Fibroblast of skin of left biceps (primary cell): Measurements from ENCODE around the gene CDC37.
"Not testable (repeated sequence)": the region's sequence is repeated elsewhere in the genome, so short reads cannot be mapped to it uniquely, and the experiment has no call there.

Experiments used
- DNase-seq, 2 experiments: peaks; one replicate each; pipeline ENCODE4 v3.0.0-alpha.2; 2013; ENCODE audit warnings: low read depth in 2 of 2

CDC37 gene

GRCh38 chr19:10395003-10395402 is 8.3 kb downstream of the CDC37 start:
- no peak for DNase-seq

- DNase-seq = no peak
These were observed 10.2 kb downstream of the CDC37 start for GRCh38 chr19:10393137-10393536.

- no peak for DNase-seq
These were observed 11.2 kb downstream of the CDC37 start for GRCh38 chr19:10392120-10392519.

DNA sequence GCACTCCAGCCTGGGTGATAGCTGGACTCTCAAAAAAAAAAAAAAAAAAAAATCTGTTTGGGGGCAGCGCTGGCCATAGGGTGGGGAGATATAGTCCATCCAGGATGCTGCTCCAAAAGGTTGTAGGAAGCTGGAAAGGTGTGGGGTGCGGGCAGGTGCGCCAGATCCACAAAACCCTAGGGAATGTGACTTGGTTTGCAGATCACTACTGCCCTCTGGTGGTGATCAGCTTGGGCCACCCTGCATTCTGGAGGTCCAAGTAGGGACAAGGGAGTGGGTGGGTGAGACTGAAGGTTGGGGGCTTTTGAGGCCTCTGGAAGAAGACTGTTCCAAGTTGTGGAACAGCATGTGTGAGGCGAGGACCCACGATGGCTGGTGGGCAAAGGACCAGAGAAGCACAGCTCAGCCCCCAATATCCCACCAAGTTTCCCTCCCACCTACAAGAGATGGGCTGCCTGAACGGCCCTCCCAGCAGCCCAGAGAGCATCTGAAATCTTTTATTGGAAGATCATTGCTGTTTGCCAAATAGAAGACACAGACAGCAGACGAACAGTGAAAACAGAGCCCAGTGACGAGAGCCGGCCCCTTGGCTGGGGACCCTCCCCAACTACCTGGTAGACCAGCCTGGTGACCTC is 12.6 kb downstream of the CDC37 start:
- DNase-seq = no peak

GRCh38 chr19:10389863-10390262 is 13.5 kb downstream of the CDC37 start:
- no peak for DNase-seq

DNA sequence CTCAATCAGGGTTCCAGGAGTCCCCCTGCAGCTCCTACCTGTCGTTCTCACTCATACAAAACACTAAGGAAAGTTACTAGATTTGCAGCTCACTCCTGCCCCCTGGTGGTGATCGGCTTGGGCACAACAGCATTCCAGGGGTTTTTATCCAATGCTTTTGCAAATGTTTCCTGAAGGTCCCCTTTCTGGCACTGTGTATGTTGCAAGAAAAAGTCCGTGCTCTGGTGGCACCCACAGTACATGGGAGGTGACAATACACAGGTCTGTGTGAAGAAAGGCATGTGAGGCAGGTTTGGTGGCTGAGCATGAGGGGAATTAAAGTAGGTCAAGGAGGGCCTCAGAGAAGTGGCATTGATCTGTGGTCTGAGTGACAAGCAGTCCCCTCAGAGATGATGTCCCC is 14.4 kb downstream of the CDC37 start:
- DNase-seq = peak in 1 of 2 experiments; percentile 36

GRCh38 chr19:10384580-10384979 is 18.8 kb downstream of the CDC37 start:
- DNase-seq = no peak

DNA sequence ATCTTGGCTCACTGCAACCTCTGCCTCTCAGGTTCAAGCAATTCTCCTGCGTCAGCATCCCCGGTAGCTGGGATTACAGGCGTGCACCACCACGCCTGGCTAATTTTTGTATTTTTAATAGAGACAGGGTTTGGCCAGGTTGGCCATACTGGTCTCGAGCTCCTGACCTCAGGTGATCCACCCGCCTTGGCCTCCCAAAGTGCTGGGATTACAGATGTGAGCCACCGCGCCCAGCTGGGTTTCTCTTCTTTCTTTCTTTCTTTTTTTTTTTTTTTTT is 20.2 kb downstream of the CDC37 start:
- DNase-seq = not testable (repeated sequence)

DNA sequence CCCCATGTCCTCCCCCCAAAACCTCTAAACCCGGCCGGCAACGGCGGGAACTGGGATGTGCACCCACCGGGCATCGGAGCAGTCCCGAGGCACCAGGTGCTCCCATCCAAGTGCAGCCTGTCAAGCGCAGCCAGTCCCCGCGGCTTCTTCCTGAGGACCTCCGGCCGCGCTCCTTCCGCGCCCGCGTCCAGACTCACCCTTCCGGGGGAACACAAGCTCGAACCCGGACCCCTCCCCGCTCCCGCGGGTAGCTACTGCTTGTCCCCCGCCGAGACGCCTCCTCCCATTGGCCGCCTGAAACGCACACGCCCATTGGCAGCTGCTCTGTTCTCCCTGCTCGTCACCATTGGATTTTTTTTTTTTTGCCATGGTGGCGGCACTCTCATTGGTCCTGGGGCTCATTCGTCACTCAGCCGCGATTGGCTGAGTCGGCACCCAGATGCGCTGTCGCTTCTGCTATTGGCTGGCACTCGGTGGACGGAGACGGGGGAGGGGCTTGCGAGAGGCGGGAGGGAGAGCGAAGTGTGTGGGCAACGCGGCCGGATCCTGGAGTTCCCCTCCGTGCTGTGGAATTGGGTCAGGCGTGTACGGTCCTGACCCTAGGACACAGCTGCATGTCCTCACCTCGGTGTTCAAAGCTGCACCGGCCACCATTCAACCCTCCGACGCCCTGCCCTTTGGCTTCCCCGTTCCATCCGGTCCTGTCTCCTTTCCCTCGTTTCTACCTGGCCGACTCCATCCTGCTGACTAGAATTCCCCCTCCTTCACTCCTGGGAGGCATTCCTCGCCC is 22.8 kb downstream of the CDC37 start, which contains the start of gene TYK2:
Gene TYK2, minus strand, starts transcription at position 260 of the 790 bp plus-strand sequence. CDS start 2,166 bp downstream, outside the sequence.
- peak; percentile 97 for DNase-seq

GRCh38 chr19:10379880-10380312 is 23.4 kb downstream of the CDC37 start:
- no peak for DNase-seq

- no peak for DNase-seq
These were observed 25.2 kb downstream of the CDC37 start for GRCh38 chr19:10378124-10378523.

DNA sequence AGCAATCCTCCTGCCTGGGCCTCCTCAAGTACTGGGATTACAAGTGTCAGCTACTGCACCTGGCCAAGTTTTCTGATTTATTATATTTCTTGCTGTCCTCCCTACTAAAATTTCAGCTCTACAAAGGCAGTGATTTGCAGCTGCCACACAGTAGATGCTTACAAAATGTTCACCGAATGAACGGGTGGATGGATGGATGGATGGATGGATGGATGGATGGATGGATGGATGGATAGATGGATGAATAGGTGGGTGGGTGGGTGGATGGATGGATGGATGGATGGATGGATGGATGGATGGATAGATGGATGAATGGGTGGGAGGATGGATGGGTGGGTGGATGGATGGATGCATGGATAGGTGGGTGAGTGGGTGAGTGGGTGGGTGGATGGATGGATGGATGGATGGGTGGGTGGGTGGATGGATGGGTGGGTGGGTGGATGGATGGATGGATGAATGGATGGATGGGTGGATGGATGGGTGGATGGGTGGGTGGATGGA is 26.2 kb downstream of the CDC37 start:
- not testable (repeated sequence) for DNase-seq

DNA sequence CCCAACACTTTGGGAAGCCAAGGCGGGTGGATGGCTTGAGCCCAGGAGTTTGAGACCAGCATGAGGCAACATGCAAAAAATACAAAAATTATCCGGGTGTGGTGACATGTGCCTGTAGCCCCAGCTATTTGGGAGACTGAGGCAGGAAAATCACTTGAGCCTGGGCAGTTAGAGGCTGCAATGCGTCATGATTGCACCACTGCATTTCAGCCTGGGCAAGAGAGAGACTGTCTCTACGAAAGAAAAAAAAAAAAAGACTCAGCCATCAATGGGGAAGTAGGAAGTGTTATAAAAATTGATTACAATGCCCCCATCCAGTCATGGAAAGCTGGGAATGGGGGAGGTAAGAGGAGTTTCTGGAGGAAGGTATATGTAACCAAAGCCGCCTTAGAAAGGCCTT is 28.4 kb downstream of the CDC37 start:
- DNase-seq = no peak

GRCh38 chr19:10372690-10373089 is 30.7 kb downstream of the CDC37 start:
- DNase-seq = no peak

DNA sequence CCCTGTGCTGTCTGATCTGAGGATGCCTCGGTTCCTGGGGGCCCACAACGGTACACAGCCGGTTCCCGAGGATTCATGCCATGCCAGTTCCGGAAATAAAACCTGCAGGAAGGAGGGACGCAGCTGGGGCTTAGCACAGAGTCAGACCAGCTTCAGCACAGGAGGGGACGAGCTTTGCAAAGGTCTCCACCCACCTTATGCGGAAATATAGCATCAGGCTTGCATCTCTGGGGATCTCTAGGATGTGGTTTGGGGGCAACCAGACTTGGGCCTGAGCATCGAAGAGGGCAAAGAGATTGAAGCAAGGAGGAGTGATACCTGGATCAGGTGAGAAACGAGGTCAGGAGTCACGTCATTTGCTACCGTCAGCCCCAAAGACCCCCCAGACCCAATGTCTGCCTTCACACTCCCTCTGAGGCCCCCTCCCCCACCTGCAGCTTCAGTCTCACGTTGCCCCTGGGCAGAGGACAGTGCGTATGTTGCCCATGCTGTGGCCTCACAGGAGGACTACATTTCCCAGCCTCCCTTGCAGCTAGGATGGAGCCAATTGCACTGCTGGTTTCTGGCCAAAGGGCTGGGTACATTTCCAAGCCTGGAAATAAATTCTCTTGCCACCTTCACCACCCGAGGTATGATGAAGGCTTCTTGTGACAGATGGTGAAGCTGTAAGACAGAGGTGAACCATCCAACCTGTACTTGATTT is 35.1 kb downstream of the CDC37 start:
- DNase-seq = no peak

DNA sequence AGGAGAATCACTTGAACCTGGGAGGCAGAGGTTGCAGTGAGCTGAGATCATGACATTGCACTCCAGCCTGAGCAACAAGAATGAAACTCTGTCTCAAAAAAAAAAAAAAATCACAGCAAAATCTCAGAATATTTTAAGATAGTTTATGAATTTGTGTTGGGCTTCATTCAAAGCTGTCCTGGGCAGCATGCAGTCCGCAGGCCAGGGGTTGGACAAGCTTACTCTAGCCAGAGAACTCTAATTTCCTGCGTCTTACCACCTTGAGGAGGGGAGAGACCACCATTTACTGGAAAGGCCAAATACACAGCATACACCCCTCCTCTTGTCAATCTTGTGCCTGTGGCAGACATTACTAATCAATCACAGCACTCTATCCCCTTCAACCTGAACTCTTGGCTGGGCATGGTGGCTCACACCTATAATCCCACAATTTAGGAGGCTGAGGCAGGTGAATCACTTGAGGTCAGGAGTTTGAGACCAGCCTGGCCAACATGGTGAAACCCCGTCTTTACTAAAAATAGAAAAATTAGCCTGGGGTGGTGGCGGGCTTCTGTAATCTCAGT is 36.3 kb downstream of the CDC37 start:
- DNase-seq = not testable (repeated sequence)

DNA sequence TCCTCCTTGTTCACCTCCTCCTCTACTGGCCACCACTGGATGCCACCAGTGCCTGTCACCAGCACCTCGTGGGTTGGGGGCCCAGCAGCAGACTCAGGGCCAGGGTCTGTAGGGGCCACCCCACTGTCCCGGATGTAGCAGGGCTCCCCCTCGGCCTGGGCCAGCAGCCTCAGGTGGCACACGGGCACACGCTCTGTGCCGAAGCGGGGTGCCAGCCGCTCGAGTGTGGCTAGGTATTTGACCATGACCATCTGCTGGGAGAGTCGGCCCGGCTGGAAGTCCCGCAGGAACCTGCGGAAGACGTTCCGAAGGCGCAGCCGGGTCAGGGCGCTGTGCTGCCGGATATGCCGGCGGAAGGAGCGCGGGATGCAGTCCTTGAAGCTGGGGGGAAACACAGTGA is 37.8 kb downstream of the CDC37 start:
- no peak for DNase-seq

DNA sequence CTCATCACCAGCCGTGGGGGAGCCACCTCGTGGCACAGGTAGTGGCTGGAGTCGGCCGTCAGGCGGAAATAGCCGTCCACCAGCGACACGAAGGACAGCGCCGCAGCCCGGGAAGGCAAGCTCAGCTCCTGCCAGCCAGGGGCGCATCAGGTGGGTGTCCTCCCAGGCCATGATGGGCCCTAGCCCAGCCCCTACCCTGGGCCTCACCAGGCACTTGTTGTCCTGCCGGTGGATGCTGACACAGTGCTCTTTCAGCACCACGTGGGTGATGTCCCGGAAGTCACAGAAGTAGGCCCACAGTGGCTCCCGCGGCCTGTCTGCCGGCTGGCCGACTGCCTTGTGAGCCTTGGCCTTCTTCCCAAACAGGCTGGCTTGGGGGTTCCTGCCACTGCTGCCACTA is 38.7 kb downstream of the CDC37 start:
- DNase-seq = no peak

DNA sequence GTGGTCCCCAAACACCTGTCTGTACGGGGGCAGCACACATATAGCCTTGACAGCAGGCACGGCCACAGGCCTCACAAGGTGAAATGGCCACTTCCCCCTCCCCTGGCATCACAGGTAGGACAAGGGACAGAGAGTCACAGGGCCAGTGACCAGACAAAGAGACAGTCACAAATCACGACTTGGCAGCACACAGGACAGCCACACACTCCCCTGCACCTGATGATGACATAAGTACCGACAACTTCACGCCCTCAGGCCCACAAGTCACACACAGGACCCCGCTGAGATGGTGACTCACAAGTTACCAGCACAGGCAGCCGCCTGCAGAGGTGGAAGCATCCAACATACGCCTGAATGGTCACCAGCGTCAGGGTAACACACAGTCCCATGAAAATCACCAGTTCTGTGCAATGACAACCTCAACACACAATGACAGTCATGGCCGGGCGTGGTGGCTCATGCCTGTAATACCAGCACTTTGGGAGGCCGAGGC is 39.5 kb downstream of the CDC37 start:
- no peak for DNase-seq

DNA sequence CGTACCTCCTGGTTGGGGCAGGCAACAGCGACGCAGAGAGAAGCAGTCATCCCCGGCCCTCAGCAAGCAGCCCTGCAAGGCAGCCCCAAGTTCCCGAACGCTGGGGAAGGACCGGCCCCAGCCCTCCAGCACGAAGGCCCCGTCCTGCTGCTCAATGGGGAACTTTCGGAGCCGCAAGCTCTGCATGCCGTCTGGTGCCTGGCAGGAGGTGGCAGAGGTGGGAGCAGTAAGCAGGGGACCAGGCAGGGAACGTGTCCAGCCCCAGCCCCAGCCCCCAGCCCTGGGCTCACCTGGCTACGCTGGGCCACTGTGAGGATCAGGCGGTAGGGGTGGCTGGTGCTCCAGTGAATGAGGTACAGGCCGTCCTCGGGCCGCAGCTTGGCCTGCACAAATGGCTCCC is 41.1 kb downstream of the CDC37 start:
- DNase-seq = no peak

- no peak for DNase-seq
These were observed 41.8 kb downstream of the CDC37 start for GRCh38 chr19:10361569-10362011.

DNA sequence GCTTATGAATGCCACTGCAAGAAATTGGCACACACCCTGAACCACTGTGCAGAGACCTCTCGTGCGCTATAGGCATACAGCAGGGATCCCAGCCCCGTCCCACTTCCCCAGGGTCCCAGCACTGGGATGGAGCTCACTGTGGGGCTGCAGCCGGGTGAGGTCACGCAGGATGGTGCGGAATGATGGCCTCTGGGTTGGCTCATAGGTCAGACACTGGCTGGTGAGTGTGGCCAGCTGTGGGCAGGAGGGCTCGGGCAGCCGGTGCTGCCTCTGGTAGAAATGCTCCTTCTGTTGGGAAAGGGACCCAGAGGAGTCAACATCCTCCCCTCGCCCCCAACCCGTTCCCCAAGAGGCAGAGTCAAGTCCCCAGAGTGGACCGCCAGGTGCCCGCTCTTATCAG is 46.9 kb downstream of the CDC37 start:
- no peak for DNase-seq
